M059J (cell line): ENCODE results near the gene EXOC4. TPM values are rescaled to one million over a fixed set of nuclear protein-coding genes. Genes with fewer than 3 reads are reported as not detected.

Experiments
- DNase-seq: peaks from one replicate; pipeline ENCODE4 v3.0.0-alpha.2; 2012; ENCODE audit warnings: low read depth
- total RNA-seq: library from RNA; depleted of rRNA; stranded (reverse); fragments of >200 nt; shearing (Covaris generic); gene quantifications from 2 replicates; pipeline ENCODE4 v1.2.3, GENCODE V29; 2014

Gene EXOC4
- total RNA-seq, 1 experiment from 2014 or later, result 70.5 TPM

GRCh38 chr7:134030460-134030865 lies 777.6 kb downstream of the EXOC4 start:
- DNase-seq, result no peak

GRCh38 chr7:134031835-134032617 lies 779.1 kb downstream of the EXOC4 start:
- no peak for DNase-seq

- DNase-seq, result no peak
Measured at GRCh38 chr7:134034652-134035051, 781.8 kb downstream of the EXOC4 start.

- DNase-seq, result no peak
Measured at GRCh38 chr7:134037991-134038390, 785.1 kb downstream of the EXOC4 start.

- no peak for DNase-seq
Measured at GRCh38 chr7:134040988-134041387, 788.1 kb downstream of the EXOC4 start.

- DNase-seq, result no peak
Measured at GRCh38 chr7:134041477-134041876, 788.6 kb downstream of the EXOC4 start.

- DNase-seq, result no peak
Measured at GRCh38 chr7:134042307-134042706, 789.4 kb downstream of the EXOC4 start.

GRCh38 chr7:134044682-134045081 lies 791.8 kb downstream of the EXOC4 start:
- DNase-seq, result no peak

GRCh38 chr7:134045716-134046115 lies 792.8 kb downstream of the EXOC4 start:
- no peak for DNase-seq

GRCh38 chr7:134046594-134047128 lies 793.8 kb downstream of the EXOC4 start:
- DNase-seq, result no peak

- DNase-seq, result no peak
Measured at GRCh38 chr7:134047675-134048074, 794.8 kb downstream of the EXOC4 start.

- no peak for DNase-seq
Measured at GRCh38 chr7:134048166-134048565, 795.3 kb downstream of the EXOC4 start.

- no peak for DNase-seq
Measured at GRCh38 chr7:134051020-134051419, 798.1 kb downstream of the EXOC4 start.

GRCh38 chr7:134056816-134057215 lies 803.9 kb downstream of the EXOC4 start:
- DNase-seq, result no peak

- DNase-seq, result no peak
Measured at GRCh38 chr7:134058521-134058920, 805.6 kb downstream of the EXOC4 start.

- DNase-seq, result peak; percentile 2
Measured at GRCh38 chr7:134058980-134059379, 806.1 kb downstream of the EXOC4 start.

- no peak for DNase-seq
Measured at GRCh38 chr7:134059921-134060320, 807.0 kb downstream of the EXOC4 start.

- no peak for DNase-seq
Measured at GRCh38 chr7:134060874-134061273, 808.0 kb downstream of the EXOC4 start.

- no peak for DNase-seq
Measured at GRCh38 chr7:134062460-134062859, 809.6 kb downstream of the EXOC4 start.

GRCh38 chr7:134065415-134065814 lies 812.5 kb downstream of the EXOC4 start:
- DNase-seq, result no peak

GRCh38 chr7:134067164-134067563 lies 814.3 kb downstream of the EXOC4 start:
- no peak for DNase-seq

- DNase-seq, result no peak
Measured at GRCh38 chr7:134068670-134069069, 815.8 kb downstream of the EXOC4 start.

- DNase-seq, result no peak
Measured at GRCh38 chr7:134069187-134069586, 816.3 kb downstream of the EXOC4 start.

GRCh38 chr7:134070673-134071072 lies 817.8 kb downstream of the EXOC4 start:
- DNase-seq, result no peak
